GM12801 (cell line): Measurements from ENCODE around the gene MGLL.

ENCODE experiments used
- TF ChIP-seq, protein P1 (sequence below): IDR thresholded peaks from one replicate; pipeline ENCODE4 v1.5.1; 2011; ENCODE audit warnings: control low read depth; ENCODE audit not compliant: insufficient read length; ENCODE audit errors: extremely low read depth

MGLL gene

DNA sequence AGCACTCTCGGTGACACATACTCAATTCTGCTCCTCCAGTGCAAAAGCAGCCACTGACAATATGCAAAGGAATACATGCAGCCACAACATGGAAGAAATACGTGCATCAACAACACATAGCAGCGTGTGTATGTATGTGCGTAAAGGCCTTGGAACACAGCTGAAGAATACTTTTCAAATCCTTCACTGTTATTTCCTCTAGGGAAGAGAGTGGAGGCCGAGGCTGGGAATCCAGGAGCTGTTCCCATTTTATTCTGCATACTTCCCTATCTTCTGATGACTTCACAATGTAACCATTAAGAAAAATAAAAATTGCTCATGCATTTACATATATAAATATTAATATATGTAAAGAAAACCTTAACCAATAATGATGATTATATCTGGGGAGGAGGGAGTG lies 36.6 kb upstream of the MGLL start:
- TF ChIP-seq, protein P1, sequence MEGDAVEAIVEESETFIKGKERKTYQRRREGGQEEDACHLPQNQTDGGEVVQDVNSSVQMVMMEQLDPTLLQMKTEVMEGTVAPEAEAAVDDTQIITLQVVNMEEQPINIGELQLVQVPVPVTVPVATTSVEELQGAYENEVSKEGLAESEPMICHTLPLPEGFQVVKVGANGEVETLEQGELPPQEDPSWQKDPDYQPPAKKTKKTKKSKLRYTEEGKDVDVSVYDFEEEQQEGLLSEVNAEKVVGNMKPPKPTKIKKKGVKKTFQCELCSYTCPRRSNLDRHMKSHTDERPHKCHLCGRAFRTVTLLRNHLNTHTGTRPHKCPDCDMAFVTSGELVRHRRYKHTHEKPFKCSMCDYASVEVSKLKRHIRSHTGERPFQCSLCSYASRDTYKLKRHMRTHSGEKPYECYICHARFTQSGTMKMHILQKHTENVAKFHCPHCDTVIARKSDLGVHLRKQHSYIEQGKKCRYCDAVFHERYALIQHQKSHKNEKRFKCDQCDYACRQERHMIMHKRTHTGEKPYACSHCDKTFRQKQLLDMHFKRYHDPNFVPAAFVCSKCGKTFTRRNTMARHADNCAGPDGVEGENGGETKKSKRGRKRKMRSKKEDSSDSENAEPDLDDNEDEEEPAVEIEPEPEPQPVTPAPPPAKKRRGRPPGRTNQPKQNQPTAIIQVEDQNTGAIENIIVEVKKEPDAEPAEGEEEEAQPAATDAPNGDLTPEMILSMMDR: no peak

DNA sequence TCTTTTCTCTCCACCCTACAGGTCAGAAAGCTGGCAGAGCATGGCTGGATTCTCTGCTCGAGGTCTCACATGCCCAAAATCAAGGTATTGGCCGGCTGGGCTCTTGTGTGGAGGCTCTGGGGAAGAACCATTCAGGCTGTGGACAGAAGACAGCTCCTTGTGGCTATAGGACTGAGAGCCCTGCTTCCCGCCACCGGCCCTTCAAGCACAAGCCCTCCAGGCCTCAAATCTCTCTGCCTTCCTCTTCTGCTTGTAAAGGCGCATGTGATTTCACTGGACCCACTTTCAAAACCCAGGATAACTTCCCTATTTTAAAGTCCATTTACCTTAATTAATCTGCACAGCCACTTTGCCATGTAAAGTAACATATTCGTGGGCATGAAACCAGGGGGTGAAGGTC lies 36.2 kb upstream of the MGLL start:
- TF ChIP-seq, protein P1: no peak

DNA sequence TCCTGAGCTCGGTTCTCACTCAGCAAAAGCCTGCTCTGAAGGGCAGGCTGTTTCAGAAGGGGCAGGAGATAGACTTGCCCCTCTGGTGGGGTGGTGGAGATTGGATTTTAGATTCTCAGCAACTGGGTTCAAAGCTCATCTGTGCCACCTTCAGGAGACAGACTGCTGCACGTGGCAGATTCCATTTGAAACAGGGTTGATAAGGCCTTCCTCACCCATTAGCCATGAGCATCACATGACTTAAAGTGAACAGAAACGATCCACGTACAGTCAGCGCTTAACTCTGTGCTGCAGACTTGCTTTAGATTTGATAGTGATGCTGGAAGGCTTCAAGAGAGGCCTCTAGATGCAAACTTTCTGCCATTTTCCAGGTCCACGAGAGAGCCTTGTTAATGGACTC lies 35.0 kb upstream of the MGLL start:
- TF ChIP-seq, protein P1: no peak

DNA sequence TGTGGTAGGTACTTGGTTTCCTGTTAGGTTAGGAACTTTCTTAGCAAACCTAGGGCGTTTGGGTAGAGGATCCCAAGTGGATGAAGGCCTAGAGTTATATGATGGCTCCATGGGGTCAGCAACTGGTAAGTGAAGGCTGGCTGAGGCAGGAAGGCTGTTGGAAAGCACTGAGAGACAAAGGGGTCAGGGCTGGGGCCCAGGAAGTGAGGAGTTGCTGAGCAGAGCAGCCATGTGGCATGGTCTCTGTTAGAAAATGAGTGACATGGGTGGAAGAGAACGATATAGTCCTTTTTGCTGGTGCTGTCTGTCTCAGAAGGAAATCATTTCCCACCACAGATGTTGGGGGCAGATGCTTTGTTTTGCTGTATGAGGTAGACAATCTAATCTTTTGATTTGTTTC lies 34.5 kb upstream of the MGLL start:
- TF ChIP-seq, protein P1: no peak

DNA sequence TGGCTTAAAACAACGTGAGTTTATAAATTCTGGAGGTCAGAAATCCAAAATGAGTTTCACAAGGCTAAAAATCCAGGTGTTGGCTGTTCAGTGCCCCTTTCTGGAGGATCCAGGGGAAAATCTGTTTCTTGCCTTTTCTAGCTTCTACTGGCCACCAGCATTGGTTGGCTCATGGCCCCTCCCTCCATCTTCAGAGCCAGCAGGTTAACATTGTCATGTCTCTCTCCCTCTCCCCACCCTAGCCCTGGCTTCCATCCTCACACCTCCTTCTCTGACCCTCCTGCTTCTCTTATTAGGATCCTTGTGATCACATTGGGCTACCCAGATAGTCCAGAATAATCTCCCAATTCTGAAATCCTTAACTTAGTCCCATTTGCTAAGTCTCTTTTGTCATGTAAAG lies 32.9 kb upstream of the MGLL start:
- TF ChIP-seq, protein P1: no peak

DNA sequence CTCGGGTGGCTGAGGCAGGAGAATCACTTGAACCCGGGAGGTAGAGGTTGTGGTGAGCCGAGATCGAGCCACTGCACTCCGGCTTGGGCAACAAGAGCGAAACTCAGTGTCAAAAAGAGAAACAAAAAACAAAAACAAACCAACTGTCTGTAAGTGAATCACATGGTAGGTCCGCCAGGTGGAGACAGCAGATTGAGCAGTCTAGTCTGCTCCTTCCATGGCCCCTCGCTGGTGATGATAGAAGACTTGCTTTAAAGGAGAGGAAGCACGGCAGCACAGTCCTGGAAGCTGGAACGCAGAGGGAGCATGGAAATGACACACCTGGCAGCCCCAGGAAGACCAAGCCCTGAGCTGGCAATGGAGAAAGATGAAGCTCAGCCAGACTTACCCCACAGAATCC lies 31.4 kb upstream of the MGLL start:
- TF ChIP-seq, protein P1: no peak

DNA sequence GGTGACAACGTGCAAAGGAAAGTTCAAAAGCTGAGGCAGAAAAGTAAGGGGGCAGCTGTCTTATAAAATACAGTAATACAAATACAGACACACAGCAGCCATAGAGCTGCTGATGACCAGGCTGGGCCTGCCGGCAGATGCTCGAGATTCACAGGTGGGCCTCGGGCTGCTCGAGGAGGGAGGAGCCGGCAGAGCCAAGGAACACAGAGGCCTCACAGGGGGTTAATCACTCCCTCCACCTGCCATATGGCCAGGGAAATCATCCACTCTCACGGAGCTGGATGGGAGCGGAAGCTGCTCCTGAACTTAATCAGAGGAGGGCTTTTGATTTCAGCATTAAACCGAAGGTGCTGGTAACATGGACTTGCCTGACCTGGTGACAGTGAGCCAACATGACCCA lies 29.6 kb upstream of the MGLL start:
- TF ChIP-seq, protein P1: no peak

DNA sequence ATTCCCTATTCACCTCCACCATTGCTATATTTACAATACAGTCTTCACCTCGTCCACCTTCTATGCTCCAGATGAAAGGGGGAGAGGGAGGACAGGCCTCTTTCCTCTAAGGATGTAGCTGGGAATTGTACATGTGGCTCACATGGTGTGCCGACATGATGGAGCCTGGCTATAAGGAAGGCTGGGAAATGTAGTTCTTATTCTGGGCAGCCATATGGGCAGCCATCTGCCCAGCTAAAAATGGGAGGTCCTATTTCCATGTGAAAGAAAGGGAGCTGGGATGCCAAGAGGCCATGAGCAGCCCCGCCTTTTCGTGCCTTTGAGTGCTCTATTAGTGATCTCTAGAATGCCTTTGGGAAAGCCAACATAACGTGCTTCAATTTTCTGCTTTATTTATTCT lies 27.1 kb upstream of the MGLL start:
- TF ChIP-seq, protein P1: no peak
